ENCODE results near the gene PPIP5K1. TPM values are rescaled to one million over a fixed set of nuclear protein-coding genes. Genes with fewer than 3 reads are reported as not detected.

Gene PPIP5K1
- total and polyA plus RNA-seq, 5 experiments from 2014 or later, result 3.3 to 49.8 (median 7.0) TPM

- POLR2A ChIA-PET, result interaction anchor here (7.0 kb wide), 1 partner anchor 21 kb away, joined by 56 read pairs; no protein-coding TSS in a partner anchor
- H3K4me3 Mint-ChIP-seq, result peak overlapping the region in 1 of 10 donors; percentile 56
- peaks cover 23 to 46% (median 37%) of the 10 kb centered on the region in 4 donors for H3K4me1 Mint-ChIP-seq
- peak overlapping the region in 6 of 10 donors; percentile 6 to 46 (median 32) for H3K27ac Mint-ChIP-seq
- H3K27me3 Mint-ChIP-seq, result no peaks in the 10 kb centered on the region
- ATAC-seq, result no peak
- no peaks in the 10 kb centered on the region for H3K9me3 Mint-ChIP-seq
- DNase-seq, result peak in 1 of 10 donors; percentile 14
- peaks cover 0 to 51% (median 4%) of the 10 kb centered on the region in 3 donors for H3K36me3 Mint-ChIP-seq
Measured at GRCh38 chr15:43489191-43489590, 100.8 kb downstream of the PPIP5K1 start.

GRCh38 chr15:43488790-43489189 lies 101.2 kb downstream of the PPIP5K1 start:
- Mint-ChIP-seq H3K36me3 (peaks cover 0 to 55% (median 4%) of the 10 kb centered on the region in 3 donors), H3K4me1 (peaks cover 26 to 50% (median 39%) of the 10 kb centered on the region in 4 donors), H3K27ac (peak overlapping the region in 5 of 10 donors; percentile 12 to 46 (median 31)), H3K9me3 (no peaks in the 10 kb centered on the region), H3K27me3 (no peaks in the 10 kb centered on the region), H3K4me3 (no peak overlapping the region)
- POLR2A ChIA-PET, result interaction anchor here (7.0 kb wide), 1 partner anchor 22 kb away, joined by 56 read pairs; no protein-coding TSS in a partner anchor
- ATAC-seq (no peak), DNase-seq (no peak)

GRCh38 chr15:43487271-43487895 lies 102.6 kb downstream of the PPIP5K1 start:
- ATAC-seq, result no peak
- Mint-ChIP-seq H3K4me1 (peaks cover 22 to 45% (median 33%) of the 10 kb centered on the region in 4 donors), H3K27me3 (no peaks in the 10 kb centered on the region), H3K9me3 (no peaks in the 10 kb centered on the region), H3K36me3 (peaks cover 0 to 56% (median 2%) of the 10 kb centered on the region in 3 donors), H3K4me3 (no peak overlapping the region), H3K27ac (no peak overlapping the region)
- no peak for DNase-seq
- POLR2A ChIA-PET, result no interaction called here

GRCh38 chr15:43484455-43484854 lies 105.6 kb downstream of the PPIP5K1 start:
- peaks cover 0 to 70% (median 10%) of the 10 kb centered on the region in 3 donors for H3K36me3 Mint-ChIP-seq
- DNase-seq, result no peak
- H3K4me1 Mint-ChIP-seq, result peaks cover 14 to 31% (median 23%) of the 10 kb centered on the region in 4 donors
- peak overlapping the region in 4 of 10 donors; percentile 1 to 59 (median 8) for H3K27ac Mint-ChIP-seq
- no peaks in the 10 kb centered on the region for H3K27me3 Mint-ChIP-seq
- no peak for ATAC-seq
- no peak overlapping the region for H3K4me3 Mint-ChIP-seq
- H3K9me3 Mint-ChIP-seq, result no peaks in the 10 kb centered on the region
- POLR2A ChIA-PET, result interaction anchor here (1.2 kb wide), 1 partner anchor 26 kb away, joined by 7 read pairs; no protein-coding TSS in a partner anchor

Other genes with a start within 250 kb of the PPIP5K1 start
- gene ZSCAN29, start 219.2 kb downstream of the PPIP5K1 start, total RNA-seq, result 10 to 100 TPM; 33.0 to 40.2 TPM
- gene ZSCAN29, start 219.2 kb downstream of the PPIP5K1 start, polyA plus RNA-seq, result 1 to 10 TPM; 6.4 to 8.6 (median 7.4) TPM
- gene TUBGCP4, start 219.1 kb downstream of the PPIP5K1 start, total RNA-seq, result 10 to 100 TPM; 20.8 to 22.7 TPM
- gene TUBGCP4, start 219.1 kb downstream of the PPIP5K1 start, polyA plus RNA-seq, result 10 to 100 TPM in 1 of 3 donors, 1 to 10 TPM in 2; 7.6 to 15.0 (median 9.2) TPM
- 10 to 100 TPM; 34.9 to 37.7 TPM for gene TP53BP1, start 97.1 kb downstream of the PPIP5K1 start, total RNA-seq
- gene TP53BP1, start 97.1 kb downstream of the PPIP5K1 start, polyA plus RNA-seq, result 1 to 10 TPM; 6.5 to 8.5 (median 7.8) TPM
- under 1 TPM; 0.22 to 0.39 TPM for gene MAP1A, start 72.6 kb downstream of the PPIP5K1 start, total RNA-seq
- gene MAP1A, start 72.6 kb downstream of the PPIP5K1 start, polyA plus RNA-seq, result under 1 TPM in 2 of 3 donors, not detected in 1; 0.05 to 0.26 TPM
- gene CKMT1B, start 3.8 kb upstream of the PPIP5K1 start, total RNA-seq, result not detected
- gene CKMT1B, start 3.8 kb upstream of the PPIP5K1 start, polyA plus RNA-seq, result not detected
- gene STRC, start 28.6 kb upstream of the PPIP5K1 start, total RNA-seq, result 1 to 10 TPM; 4.2 to 5.4 TPM
- gene STRC, start 28.6 kb upstream of the PPIP5K1 start, polyA plus RNA-seq, result under 1 TPM in 1 of 3 donors, not detected in 2; 0.08 TPM
- 1 to 10 TPM; 5.8 TPM for gene CATSPER2, start 58.6 kb upstream of the PPIP5K1 start, total RNA-seq
- 1 to 10 TPM in 2 of 3 donors, under 1 TPM in 1; 0.24 to 1.5 (median 1.3) TPM for gene CATSPER2, start 58.6 kb upstream of the PPIP5K1 start, polyA plus RNA-seq
- gene CKMT1A, start 103.7 kb upstream of the PPIP5K1 start, total RNA-seq, result not detected
- gene CKMT1A, start 103.7 kb upstream of the PPIP5K1 start, polyA plus RNA-seq, result not detected
- 100 to 1,000 TPM; 147 to 150 TPM for gene PDIA3, start 156.2 kb upstream of the PPIP5K1 start, total RNA-seq
- 100 to 1,000 TPM; 246 to 310 (median 268) TPM for gene PDIA3, start 156.2 kb upstream of the PPIP5K1 start, polyA plus RNA-seq
- 1 to 10 TPM; 4.0 to 4.4 TPM for gene ELL3, start 186.8 kb upstream of the PPIP5K1 start, total RNA-seq
- 1 to 10 TPM in 2 of 3 donors, under 1 TPM in 1; 0.73 to 2.1 (median 1.4) TPM for gene ELL3, start 186.8 kb upstream of the PPIP5K1 start, polyA plus RNA-seq
- gene SERF2, start 202.1 kb upstream of the PPIP5K1 start, total RNA-seq, result 100 to 1,000 TPM; 549 to 584 TPM
- gene SERF2, start 202.1 kb upstream of the PPIP5K1 start, polyA plus RNA-seq, result 1,000 to 10,000 TPM; 1,905 to 2,412 (median 2,207) TPM
- gene SERINC4, start 210.0 kb upstream of the PPIP5K1 start, total RNA-seq, result under 1 TPM; 0.23 to 0.27 TPM
- gene SERINC4, start 210.0 kb upstream of the PPIP5K1 start, polyA plus RNA-seq, result 1 to 10 TPM; 2.1 to 4.2 (median 3.5) TPM
- 10 to 100 TPM; 27.7 to 28.9 TPM for gene HYPK, start 210.4 kb upstream of the PPIP5K1 start, total RNA-seq
- gene HYPK, start 210.4 kb upstream of the PPIP5K1 start, polyA plus RNA-seq, result 10 to 100 TPM in 2 of 3 donors, 1 to 10 TPM in 1; 7.7 to 14.1 (median 13.0) TPM
- 10 to 100 TPM; 15.8 to 18.7 TPM for gene MFAP1, start 234.5 kb upstream of the PPIP5K1 start, total RNA-seq
- gene MFAP1, start 234.5 kb upstream of the PPIP5K1 start, polyA plus RNA-seq, result 10 to 100 TPM in 2 of 3 donors, 1 to 10 TPM in 1; 5.2 to 18.0 (median 10.4) TPM
- 10 to 100 TPM in 1 of 2 experiments, 1 to 10 TPM in 1; 8.6 to 12.3 TPM for gene WDR76, start 236.8 kb upstream of the PPIP5K1 start, total RNA-seq
- 1 to 10 TPM; 5.3 to 7.3 (median 5.6) TPM for gene WDR76, start 236.8 kb upstream of the PPIP5K1 start, polyA plus RNA-seq